GM18517 (cell line): ENCODE data around the gene RNASE8.

Experiments
- ATAC-seq: cut with Tn5 transposase; IDR thresholded peaks from one replicate; pipeline ENCODE4 v1.9.1; 2021; ENCODE audit warnings: mild to moderate bottlenecking, moderate library complexity; ENCODE audit not compliant: unreplicated experiment

The RNASE8 gene

DNA sequence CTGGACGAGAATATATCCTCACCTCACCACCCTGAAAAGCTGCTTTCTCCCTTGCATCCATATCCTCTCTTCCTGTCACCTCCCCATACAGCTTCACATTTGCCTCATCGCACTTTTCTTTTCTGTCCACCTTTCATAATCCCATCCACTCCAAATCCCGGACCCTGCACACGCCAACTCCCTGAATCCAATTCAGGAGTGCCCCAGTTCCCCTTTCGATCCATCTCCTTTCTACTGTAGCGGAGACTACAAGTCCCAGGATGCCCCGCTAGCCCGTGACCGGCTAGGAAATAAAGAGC, 45.7 kb downstream of the RNASE8 start:
- no peak for ATAC-seq

GRCh38 chr14:21103710-21104447, 46.3 kb downstream of the RNASE8 start:
- peak; percentile 89 for ATAC-seq

GRCh38 chr14:21104448-21105060, 46.9 kb downstream of the RNASE8 start:
- ATAC-seq, result peak; percentile 25

- ATAC-seq, result no peak
Observed at GRCh38 chr14:21105095-21105494, 47.5 kb downstream of the RNASE8 start.

GRCh38 chr14:21106176-21106497, 48.5 kb downstream of the RNASE8 start:
- ATAC-seq, result no peak

- no peak for ATAC-seq
Observed at GRCh38 chr14:21106498-21107282, 49.1 kb downstream of the RNASE8 start.

- no peak for ATAC-seq
Observed at GRCh38 chr14:21107283-21107800, 49.7 kb downstream of the RNASE8 start.
